ENCODE measurements around the gene PCDHA2.
"Not testable (repeated sequence)": the region's sequence is repeated elsewhere in the genome, so short reads cannot be mapped to it uniquely, and the experiment has no call there.

PCDHA2 gene

DNA sequence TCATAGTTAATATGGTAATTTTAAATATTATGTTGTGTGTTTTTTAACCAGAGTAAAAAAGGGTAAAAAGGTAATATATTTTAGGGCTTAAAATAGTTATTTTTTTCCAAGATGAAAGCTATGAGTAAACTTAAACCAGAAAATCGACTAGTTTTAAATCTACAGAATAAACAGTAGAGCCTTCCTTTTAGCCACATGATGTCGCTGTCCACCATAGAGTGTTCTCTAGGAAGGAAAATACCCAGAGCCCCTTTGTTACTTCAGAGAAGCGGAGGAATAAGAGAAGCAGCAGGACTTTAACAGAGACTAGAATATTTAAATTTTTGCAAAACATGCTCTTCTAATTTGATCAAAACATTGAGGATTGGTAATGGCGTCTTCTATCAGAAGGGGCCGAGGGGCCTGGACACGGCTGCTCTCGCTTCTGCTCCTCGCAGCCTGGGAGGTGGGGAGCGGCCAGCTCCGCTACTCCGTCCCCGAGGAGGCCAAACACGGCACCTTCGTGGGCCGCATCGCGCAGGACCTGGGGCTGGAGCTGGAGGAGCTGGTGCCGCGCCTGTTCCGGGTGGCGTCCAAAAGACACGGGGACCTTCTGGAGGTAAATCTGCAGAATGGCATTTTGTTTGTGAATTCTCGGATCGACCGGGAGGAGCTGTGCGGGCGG lies at the start of gene PCDHA2:
Gene PCDHA2, plus strand, starts transcription at position 258 of the 664 bp plus-strand sequence.
- DNase-seq = peak; percentile 56

GRCh38 chr5:140753561-140753960 lies 41.1 kb upstream of the PCDHA2 start:
- DNase-seq = no peak

DNA sequence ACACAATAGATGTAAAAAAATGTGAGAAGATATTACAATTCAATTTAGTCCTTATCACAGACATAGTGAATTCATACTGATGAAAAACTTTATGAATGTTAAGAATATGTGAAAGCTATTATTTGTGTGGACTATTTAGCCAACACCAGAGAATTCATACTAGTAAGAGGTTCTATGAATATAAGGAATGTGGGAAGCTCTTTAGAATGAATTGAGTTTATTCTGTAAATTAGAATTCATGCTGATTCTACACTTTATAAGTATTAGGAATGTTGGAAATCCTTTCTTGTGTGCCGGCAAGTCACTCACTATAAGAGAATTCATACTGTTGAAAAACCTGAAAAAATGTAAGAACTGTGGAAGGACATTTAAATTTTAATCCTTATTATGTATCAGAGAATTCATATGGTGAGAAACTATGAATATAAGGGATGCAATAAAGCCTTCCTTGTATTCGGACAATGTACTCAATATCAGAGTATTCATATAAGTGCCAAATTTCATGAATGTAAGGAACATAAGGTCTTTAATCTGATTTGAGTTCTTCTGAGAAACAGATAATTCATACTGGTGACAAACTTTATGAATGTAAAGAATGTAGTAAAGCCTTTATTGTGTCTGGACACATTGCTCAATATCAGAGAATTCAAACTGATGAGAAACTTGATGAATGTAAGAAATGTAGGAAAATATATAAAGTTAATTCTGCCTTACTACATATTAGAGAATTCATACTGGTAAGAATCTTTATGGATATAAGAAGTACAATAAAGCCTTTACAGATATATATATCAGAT lies 30.3 kb upstream of the PCDHA2 start:
- DNase-seq = no peak

DNA sequence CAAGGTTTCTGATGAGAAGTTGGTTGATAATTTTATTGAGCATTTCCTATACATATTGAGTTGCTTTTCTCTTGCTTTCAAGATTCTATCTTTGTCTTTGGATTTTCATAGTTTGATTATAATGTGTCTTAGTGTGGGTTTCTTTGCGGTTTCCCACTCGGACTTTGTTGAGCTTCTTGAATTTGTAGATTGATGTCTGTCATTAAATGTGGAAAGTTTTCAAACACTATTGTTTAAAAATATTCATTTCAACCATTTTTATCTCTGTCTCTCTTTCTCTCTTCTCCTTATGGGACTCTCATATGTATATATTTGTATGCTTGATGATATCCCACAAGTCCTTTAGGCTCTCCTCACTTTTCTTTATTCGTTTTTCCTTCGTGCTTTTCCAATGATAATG lies 27.2 kb upstream of the PCDHA2 start:
- no peak for DNase-seq

DNA sequence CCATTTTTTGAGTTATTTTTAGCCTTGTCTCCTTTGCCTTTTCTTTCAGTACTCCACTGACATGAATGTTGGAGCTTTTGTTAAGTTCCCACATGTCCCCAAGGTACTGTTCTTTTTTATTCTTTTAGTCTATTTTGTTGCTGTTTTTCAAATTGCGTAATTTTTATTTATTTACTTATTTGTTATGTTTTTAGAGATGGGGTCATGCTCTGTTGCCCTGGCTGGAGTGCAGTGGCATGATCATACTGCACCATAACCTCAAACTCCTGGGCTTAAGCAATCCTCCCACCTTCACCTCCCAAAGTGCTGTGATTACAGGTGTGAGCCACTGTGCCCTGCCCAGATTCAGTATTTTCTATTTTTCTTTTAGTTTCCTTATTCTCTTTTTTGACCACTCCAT lies 14.1 kb upstream of the PCDHA2 start:
- no peak for DNase-seq

DNA sequence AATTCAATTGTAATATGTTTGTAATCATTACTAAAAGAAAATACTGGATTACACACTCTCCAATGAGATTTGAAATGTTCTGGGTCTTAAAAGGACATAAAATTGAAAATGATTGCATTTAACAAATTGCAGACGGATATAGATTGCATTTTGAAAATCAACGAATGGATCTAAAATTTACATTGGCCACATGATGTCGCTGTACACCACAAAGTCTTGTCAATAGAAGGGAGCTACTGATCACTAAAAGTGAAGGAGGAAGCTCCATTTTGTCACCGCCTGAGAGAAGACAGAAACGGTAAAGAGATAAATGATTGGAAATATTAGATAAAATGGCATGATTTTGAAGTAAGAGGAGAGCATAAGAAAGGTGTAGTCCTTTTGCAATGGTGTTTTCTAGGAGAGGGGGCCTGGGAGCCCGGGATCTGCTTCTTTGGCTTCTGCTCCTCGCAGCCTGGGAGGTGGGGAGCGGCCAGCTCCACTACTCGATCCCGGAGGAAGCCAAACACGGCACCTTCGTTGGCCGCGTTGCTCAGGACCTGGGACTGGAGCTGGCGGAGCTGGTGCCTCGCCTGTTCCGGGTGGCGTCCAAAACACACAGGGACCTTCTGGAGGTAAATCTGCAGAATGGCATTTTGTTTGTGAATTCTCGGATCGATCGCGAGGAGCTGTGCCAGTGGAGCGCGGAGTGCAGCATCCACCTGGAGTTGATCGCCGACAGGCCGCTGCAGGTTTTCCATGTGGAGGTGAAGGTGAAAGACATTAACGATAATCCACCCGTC lies 8.6 kb upstream of the PCDHA2 start, which contains the start of gene PCDHA1:
Gene PCDHA1, plus strand, starts transcription at position 236 of the 782 bp plus-strand sequence.
- DNase-seq = no peak

GRCh38 chr5:140787422-140787821 lies 7.2 kb upstream of the PCDHA2 start:
- DNase-seq = not testable (repeated sequence)

GRCh38 chr5:140787849-140788504 lies 6.7 kb upstream of the PCDHA2 start:
- DNase-seq = not testable (repeated sequence)

- no peak for DNase-seq
Observed at GRCh38 chr5:140791089-140791488, 3.6 kb upstream of the PCDHA2 start.

GRCh38 chr5:140795259-140795641 lies 598 bp downstream of the PCDHA2 start:
- peak; percentile 62 for DNase-seq

DNA sequence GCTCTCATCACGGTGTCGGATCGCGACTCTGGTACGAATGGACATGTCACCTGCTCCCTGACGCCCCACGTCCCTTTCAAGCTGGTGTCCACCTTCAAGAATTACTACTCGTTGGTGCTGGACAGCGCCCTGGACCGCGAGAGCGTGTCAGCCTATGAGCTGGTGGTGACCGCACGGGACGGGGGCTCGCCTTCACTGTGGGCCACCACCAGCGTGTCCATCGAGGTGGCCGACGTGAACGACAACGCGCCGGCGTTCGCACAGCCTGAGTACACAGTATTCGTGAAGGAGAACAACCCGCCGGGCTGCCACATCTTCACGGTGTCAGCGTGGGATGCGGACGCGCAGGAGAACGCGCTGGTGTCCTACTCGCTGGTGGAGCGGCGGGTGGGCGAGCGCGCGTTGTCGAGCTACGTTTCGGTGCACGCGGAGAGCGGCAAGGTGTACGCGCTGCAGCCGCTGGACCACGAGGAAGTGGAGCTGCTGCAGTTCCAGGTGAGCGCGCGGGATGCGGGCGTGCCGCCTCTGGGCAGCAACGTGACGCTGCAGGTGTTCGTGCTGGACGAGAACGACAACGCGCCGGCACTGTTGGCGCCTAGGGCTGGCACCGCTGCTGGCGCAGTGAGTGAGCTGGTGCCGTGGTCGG lies 1.5 kb downstream of the PCDHA2 start:
- not testable (repeated sequence) for DNase-seq

DNA sequence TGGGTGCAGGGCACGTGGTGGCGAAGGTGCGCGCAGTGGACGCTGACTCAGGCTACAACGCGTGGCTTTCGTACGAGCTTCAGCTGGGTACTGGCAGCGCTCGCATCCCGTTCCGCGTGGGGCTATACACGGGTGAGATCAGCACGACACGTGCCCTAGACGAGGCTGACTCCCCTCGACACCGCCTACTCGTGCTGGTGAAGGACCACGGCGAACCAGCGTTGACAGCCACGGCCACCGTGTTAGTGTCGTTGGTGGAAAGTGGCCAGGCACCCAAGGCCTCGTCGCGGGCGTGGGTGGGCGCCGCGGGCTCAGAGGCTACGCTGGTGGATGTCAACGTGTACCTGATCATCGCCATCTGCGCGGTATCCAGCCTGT lies 2.1 kb downstream of the PCDHA2 start:
- DNase-seq = no peak

- no peak for DNase-seq
Observed at GRCh38 chr5:140800816-140801493, 6.3 kb downstream of the PCDHA2 start, which contains the start of gene PCDHA3. Gene PCDHA3 (plus strand): TSS chr5:140801057.

GRCh38 chr5:140801494-140801841 lies 6.8 kb downstream of the PCDHA2 start:
- no peak for DNase-seq

DNA sequence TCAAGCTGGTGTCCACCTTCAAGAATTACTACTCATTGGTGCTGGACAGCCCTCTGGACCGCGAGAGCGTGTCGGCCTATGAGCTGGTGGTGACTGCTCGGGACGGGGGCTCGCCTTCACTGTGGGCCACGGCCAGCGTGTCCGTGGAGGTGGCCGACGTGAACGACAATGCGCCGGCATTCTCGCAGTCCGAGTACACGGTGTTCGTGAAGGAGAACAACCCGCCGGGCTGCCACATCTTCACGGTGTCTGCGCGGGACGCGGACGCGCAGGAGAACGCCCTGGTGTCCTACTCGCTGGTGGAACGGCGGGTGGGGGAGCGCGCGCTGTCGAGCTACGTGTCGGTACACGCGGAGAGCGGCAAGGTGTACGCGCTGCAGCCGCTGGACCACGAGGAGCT lies 7.7 kb downstream of the PCDHA2 start:
- DNase-seq = not testable (repeated sequence)

GRCh38 chr5:140802781-140803271 lies 8.2 kb downstream of the PCDHA2 start:
- no peak for DNase-seq

DNA sequence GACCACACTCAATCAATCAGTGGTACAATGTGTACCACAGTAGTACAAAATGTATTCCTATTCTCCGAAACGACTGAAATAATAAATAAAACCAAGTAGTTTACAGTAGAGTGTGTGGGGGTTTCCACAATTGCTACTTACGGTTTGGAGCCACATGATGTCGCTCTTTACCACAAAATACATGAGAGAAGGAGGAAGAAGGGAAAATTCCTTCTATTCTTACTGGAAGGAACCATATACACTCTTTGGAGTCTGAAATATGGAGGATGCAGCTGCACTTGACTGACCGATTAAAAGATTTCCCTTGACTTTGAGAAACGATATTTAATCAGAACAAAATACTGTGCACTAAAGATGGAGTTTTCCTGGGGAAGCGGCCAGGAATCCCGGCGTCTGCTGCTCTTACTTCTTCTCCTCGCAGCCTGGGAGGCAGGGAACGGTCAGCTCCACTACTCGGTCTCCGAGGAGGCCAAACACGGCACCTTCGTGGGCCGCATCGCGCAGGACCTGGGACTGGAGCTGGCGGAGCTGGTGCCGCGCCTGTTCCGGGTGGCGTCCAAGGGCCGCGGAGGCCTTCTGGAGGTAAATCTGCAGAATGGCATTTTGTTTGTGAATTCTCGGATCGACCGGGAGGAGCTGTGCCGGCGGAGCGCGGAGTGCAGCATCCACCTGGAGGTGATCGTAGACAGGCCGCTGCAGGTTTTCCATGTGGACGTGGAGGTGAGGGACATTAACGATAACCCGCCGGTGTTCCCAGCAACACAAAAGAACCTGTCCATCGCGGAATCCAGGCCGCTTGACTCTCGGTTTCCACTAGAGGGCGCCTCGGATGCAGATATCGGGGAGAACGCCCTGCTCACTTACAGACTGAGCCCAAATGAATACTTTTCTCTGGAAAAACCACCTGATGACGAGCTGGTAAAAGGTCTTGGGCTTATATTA lies 12.5 kb downstream of the PCDHA2 start, which contains the start of gene PCDHA4:
Gene PCDHA4, plus strand, starts transcription at position 235 of the 942 bp plus-strand sequence.
- peak; percentile 87 for DNase-seq

DNA sequence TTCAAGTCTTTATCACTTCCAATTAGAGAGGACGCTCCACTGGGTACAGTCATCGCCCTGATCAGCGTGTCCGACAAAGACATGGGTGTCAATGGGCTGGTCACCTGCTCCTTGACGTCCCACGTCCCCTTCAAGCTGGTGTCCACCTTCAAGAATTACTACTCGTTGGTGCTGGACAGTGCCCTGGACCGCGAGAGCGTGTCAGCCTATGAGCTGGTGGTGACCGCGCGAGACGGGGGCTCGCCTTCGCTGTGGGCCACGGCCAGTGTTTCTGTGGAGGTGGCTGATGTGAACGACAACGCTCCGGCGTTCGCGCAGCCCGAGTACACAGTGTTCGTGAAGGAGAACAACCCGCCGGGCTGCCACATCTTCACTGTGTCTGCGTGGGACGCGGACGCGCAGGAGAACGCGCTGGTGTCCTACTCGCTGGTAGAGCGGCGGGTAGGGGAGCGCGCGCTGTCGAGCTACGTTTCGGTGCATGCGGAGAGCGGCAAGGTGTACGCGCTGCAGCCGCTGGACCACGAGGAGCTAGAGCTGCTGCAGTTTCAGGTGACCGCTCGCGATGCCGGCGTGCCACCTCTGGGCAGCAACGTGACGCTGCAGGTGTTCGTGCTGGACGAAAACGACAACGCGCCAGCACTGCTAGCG lies 13.7 kb downstream of the PCDHA2 start:
- not testable (repeated sequence) for DNase-seq

- no peak for DNase-seq
Observed at GRCh38 chr5:140808889-140809291, 14.2 kb downstream of the PCDHA2 start.
